Posterior cingulate gyrus (tissue), 11 donors: ENCODE results near the gene GLI1.
A peak's percentile ranks its signal among the peaks of the same experiment; 100 is the strongest.
"Not testable (repeated sequence)": the region's sequence is repeated elsewhere in the genome, so short reads cannot be mapped to it uniquely, and the experiment has no call there.

Source experiments
- DNase-seq, 10 donors: peaks; one replicate each; pipeline versions ENCODE4 v3.0.0 to v3.0.0-alpha.2; 2020 to 2021; ENCODE audit warnings: mixed read lengths in 3 of 10
- intact Hi-C: fragments of 100-400 bp; cut with DNase I; formaldehyde crosslinking; loops from one replicate; pipeline ENCODE4 v1.15.1; 2023

Gene GLI1

DNA sequence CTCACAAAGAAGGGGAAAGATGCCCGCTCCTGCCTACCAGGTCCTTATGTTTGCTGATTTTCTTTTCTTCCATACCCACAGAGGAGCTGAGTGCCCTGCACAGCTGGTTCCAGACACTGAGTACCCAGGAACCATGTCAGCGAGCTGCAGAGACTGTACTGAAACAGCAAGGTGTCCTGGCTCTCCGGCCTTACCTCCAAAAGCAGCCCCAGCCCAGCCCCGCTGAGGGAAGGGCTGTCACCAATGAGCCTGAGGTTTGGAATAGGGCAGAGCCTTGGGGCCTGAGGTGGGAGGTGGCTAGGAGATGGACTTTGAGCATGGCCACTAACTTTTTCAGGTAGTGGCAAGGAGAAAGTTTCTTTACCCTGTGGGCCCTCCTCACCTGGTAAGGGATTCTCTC lies 30.5 kb downstream of the GLI1 start:
- peak in 1 of 10 donors; percentile 38 for DNase-seq
- intact Hi-C loops: no loop called here

DNA sequence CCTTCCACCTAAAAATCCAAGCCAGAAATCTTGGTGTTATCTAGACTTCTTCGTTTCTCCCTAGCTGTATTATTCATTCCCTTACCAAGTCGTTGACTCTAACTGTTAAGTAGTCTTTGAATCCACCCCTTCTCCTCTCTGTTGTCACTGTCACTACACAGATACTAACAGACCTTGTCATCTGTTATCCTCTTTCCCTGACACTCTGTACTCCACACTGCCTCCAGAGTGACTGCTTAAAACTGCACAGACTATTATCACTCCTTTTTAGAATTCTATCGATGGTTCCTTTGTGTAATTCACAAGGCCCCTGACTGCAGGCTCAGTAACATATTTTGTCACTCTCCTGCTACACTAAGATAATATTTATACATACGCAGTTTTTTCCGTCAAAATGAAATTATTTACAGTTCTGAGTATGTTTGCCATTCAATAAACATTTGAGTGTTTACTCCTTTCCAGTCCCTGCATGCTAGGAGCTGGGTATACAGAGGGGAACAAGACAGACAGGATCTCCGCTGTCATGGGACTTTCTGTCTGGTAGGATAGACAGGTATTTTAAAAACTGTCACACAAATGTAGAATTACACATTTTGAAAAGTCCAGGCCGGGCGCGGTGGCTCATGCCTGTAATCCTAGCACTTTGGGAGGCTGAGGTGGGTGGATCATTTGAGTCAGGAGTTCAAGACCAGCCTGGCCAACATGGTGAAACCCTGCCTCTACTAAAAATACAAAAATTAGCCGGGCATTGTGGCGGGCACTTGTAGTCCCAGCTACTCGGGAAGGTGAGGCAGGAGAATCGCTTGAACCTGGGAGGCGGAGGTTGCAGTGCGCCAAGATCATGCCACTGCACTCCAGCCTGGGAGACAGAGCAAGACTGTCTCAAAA lies 32.1 kb downstream of the GLI1 start:
- DNase-seq: no peak
- intact Hi-C loops: no loop called here

- intact Hi-C loops, DNase-seq: not testable (repeated sequence)
Observed at GRCh38 chr12:57495051-57495701, 35.6 kb downstream of the GLI1 start.

DNA sequence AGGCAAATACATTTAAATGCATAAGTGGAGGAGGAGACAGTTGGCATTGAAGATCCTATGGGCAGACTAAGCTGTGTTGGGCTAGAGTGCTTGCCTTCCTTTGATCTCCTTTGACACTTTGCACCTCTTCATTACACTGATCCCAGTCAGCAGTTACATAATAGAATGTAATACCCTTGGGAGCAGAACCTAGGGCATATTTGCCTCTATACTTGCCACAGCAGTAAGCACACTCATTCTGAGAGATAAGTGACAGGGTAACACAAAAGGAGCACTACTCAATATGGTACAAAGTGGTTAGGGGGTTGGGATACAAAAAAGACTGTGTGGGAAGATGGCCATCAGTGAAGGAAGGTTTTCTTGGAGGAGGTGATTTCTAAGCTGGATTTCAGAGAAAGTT lies 37.2 kb downstream of the GLI1 start:
- intact Hi-C loops: no loop called here
- no peak for DNase-seq

DNA sequence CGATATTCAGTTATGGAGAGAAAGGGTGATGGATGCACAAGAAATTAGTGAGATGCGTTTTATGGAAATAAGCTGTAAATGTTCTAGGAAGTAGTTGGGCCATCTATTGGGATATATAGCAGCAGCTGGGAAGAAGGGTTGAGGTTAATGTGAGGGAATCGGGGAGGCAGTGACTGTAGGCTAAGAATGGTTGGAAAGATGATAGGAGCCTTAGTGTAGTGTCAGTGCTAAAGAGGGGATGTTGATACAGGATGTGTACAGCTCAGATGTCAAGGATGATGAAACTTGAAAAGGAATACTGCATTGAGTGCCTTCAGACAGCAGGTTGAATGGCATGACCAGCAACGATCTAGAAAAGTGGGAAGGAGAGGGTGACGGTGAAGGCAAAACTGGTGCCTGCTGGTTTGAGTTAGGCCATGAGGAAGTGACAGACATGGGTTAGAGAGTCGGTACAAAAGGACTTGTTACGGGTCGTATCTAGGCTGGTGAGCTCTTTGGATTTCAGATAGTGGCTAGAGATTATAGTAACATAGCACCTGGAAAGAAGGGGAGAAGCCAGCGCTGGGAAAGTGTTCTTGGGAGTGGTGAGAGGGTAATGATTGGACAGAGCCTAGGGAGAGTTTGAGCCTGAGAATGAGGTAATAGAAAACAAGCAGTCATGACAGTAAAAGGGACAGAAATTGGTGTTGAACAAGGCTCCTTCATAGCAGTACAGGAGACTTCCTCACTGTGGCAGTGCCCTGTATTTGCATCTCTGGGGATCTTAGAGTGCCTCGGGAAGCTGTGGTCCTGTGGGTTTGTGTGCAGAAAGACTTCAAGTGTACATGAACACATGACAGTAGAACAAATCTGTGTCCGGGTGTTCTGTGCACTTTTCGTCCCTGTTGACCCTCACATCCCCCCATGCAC lies 37.9 kb downstream of the GLI1 start:
- no peak for DNase-seq
- intact Hi-C loops: no loop called here

DNA sequence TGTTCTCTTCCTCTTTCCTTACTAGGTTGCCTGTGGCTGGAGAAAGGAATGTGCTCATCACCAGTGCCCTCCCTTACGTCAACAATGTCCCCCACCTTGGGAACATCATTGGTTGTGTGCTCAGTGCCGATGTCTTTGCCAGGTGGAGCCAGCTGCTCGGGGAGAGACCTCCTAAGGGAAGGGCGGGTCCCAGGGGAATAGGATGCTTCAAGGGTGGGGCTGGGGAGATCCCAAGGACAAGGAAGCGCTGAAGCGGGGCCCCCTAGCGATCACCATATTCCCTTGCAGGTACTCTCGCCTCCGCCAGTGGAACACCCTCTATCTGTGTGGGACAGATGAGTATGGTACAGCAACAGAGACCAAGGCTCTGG lies 38.5 kb downstream of the GLI1 start:
- no peak for DNase-seq
- intact Hi-C loops: no loop called here

DNA sequence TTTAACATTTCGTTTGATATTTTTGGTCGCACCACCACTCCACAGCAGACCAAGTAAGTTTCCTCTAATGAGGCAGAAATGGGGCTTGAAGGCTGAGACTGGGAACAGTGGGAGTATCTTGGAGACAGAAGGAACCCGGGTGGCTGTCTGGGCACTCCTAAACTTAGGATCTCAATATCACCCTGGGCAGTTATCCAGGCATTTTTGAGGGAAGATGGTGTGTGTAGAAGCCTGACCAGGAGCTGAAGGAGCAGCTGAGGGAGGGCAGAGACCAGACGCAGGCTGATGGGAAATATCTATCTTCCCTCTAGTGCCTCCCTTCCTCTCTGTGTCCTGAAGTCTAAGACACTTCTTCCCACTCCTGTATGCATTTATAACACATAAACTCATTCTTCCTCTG lies 39.0 kb downstream of the GLI1 start:
- intact Hi-C loops: no loop called here

GRCh38 chr12:57500213-57500612 lies 40.6 kb downstream of the GLI1 start:
- intact Hi-C loops: no loop called here
- DNase-seq: no peak

More for the DNA sequence above, 39.0 kb downstream of the GLI1 start:
- no peak for DNase-seq

GRCh38 chr12:57502311-57502969 lies 42.9 kb downstream of the GLI1 start:
- intact Hi-C loops, DNase-seq: not testable (repeated sequence)

DNA sequence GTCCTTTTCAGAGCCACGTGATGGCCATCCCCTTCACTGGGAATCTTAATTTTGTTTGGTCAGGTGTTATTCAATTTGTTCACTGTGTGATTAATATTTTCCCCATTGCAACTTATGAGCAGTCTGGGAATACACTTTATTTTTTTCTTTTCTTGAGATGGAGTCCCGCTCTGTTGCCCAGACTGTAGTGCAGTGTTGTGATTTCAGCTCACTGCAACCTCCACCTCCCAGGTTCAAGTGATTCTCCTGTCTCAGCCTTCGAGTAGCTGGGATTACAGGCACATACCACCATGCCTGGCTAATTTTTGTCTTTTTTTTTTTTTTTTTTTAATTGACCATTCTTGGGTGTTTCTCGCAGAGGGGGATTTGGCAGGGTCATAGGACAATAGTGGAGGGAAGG lies 47.0 kb downstream of the GLI1 start:
- DNase-seq, intact Hi-C loops: not testable (repeated sequence)

- intact Hi-C loops: not testable (repeated sequence)
- peak in 1 of 10 donors; percentile 43 for DNase-seq
Observed at GRCh38 chr12:57507796-57508195, 48.2 kb downstream of the GLI1 start.

GRCh38 chr12:57511161-57511560 lies 51.6 kb downstream of the GLI1 start:
- peak in 1 of 10 donors; percentile 47 for DNase-seq
- intact Hi-C loops: no loop called here

- peak in 1 of 10 donors; percentile 8 for DNase-seq
- intact Hi-C loops: no loop called here
Observed at GRCh38 chr12:57511588-57512325, 52.2 kb downstream of the GLI1 start.

DNA sequence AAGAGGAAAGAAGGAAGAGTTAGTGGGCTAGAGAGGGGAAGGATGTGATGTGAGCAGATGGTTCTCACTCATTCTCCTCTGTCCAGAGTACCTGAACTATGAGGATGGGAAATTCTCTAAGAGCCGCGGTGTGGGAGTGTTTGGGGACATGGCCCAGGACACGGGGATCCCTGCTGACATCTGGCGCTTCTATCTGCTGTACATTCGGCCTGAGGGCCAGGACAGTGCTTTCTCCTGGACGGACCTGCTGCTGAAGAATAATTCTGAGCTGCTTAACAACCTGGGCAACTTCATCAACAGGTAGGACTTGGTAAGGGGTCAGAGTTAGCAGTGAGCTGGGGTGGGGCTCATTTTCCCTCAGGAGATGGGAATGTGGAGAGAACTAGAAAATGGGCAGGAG lies 53.1 kb downstream of the GLI1 start:
- DNase-seq: no peak
- intact Hi-C loops: no loop called here

- DNase-seq: no peak
- intact Hi-C loops: no loop called here
Observed at GRCh38 chr12:57513266-57513665, 53.7 kb downstream of the GLI1 start.

DNA sequence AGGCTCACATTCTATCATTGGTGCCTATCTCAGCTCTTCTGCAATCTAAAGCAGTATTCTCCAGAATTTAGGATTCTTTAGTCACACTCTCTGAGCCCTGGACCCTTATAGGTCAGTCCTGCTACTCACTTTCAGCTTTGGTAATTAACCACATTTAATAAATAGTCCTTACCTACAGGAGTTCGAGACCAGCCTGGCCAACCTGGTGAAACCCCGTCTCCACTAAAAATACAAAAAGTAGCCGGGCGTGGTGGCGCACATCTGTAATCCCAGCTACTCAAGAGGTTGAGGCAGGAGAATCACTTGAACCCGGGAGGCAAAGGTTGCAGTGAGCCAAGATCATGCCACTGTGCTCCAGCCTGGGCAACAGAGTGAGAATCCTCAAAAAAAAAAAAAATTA lies 54.1 kb downstream of the GLI1 start:
- intact Hi-C loops, DNase-seq: not testable (repeated sequence)

DNA sequence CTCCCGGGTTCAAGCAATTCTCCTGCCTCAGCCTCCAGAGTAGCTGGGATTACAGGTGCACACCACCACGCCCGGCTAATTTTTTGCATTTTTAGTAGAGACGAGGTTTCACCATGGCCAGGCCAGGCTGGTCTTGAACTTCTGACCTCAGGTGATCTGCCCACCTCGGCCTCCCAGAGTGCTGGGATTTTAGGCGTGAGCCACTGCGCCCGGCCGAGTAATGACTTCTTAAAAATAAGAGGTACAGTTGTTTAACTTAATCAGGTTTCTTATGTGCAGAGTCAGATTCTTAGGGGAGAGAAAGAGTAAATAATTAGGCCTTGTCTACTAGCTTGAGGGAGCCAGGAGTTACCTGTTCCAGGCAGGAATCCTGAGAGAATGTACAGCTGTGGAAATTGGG lies 54.7 kb downstream of the GLI1 start:
- DNase-seq, intact Hi-C loops: not testable (repeated sequence)

DNA sequence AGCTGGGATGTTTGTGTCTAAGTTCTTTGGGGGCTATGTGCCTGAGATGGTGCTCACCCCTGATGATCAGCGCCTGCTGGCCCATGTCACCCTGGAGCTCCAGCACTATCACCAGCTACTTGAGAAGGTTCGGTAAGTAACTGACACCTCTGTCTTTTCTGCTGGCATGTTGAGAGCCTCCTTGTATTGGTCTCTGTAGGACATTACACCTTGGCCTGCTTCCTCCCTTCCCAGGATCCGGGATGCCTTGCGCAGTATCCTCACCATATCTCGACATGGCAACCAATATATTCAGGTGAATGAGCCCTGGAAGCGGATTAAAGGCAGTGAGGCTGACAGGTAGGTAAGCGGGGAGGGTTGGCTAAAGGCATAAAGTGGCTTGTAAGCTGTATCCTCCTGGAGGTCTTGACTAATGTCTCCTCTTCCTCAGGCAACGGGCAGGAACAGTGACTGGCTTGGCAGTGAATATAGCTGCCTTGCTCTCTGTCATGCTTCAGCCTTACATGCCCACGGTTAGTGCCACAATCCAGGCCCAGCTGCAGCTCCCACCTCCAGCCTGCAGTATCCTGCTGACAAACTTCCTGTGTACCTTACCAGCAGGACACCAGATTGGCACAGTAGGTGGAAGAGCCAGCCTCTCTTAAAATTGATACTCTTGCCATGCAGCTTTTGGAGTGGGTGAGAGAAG lies 55.3 kb downstream of the GLI1 start:
- no peak for DNase-seq
- intact Hi-C loops: no loop called here

GRCh38 chr12:57515408-57515933 lies 55.9 kb downstream of the GLI1 start:
- no peak for DNase-seq
- intact Hi-C loops: no loop called here
